Vagina (tissue), 2 donors: ENCODE data around the gene TOGARAM1. TPM values are rescaled to one million over a fixed set of nuclear protein-coding genes. Genes with fewer than 3 reads are reported as not detected.

ENCODE experiments used
- DNase-seq, 2 donors: peaks; one replicate each; pipeline ENCODE4 v3.0.0-alpha.2; 2017; ENCODE audit errors: extremely low spot score in 2 of 2
- H3K27ac ChIP-seq: fragments of 200-600 bp; sonication (generic); one replicate; pipeline ENCODE4 v1.5.1; 2019
- H3K27me3 ChIP-seq: fragments of 200-600 bp; sonication (generic); one replicate; pipeline ENCODE4 v1.5.1; 2019
- H3K36me3 ChIP-seq, 2 donors: fragments of 200-600 bp; sonication (generic); one replicate each; pipeline ENCODE4 v1.5.1; 2017 to 2019
- H3K4me1 ChIP-seq: fragments of 200-600 bp; sonication (generic); one replicate; pipeline ENCODE4 v1.5.1; 2019
- H3K4me3 ChIP-seq, 2 donors: fragments of 200-600 bp; sonication (generic); 1 replicate in 1 of 2; 2 replicates in 1 of 2; pipeline ENCODE4 v1.5.1; 2016 to 2019
- H3K9me3 ChIP-seq: fragments of 200-600 bp; sonication (generic); one replicate; pipeline ENCODE4 v1.5.1; 2019
- POLR2A ChIP-seq, 2 donors: fragments of 450-650 bp; IDR thresholded peaks; one replicate each; pipeline ENCODE4 v1.6.1; 2017; ENCODE audit warnings: antibody characterized with exemption in 2 of 2, mild to moderate bottlenecking in 2 of 2, moderate library complexity in 2 of 2
- POLR2AphosphoS5 ChIP-seq, 2 donors: sonication (generic); formaldehyde crosslinking; IDR thresholded peaks; one replicate each; pipeline ENCODE4 v1.9.0; 2017; ENCODE audit warnings: antibody characterized with exemption in 2 of 2, mild to moderate bottlenecking in 2 of 2, low read depth in 1 of 2; ENCODE audit not compliant: insufficient read depth in 1 of 2
- intact Hi-C: fragments of 100-400 bp; cut with DNase I; formaldehyde crosslinking; loops from one replicate; pipeline ENCODE4 v1.15.1; 2023
- total RNA-seq: library from RNA; depleted of rRNA; stranded (reverse); fragments of >200 nt; gene quantifications from one replicate; pipeline ENCODE4 v1.2.3, GENCODE V29; 2016
- TF ChIP-seq, protein P1 (sequence below), 3 experiments: fragments of 450-650 bp in 2 of 3; fragments of 200-600 bp in 1 of 3; sonication (generic) in 1 of 3; IDR thresholded peaks; one replicate each; pipeline ENCODE4 v1.5.1; 2017 to 2019; ENCODE audit warnings: antibody characterized with exemption in 3 of 3, mild to moderate bottlenecking in 2 of 3, moderate library complexity in 2 of 3

TOGARAM1 gene
- total RNA-seq, 1 donor from 2014 or later: 13.0 TPM

- H3K27me3 ChIP-seq: no peaks in the 10 kb centered on the region
- H3K4me3 ChIP-seq: no peak overlapping the region
- H3K4me1 ChIP-seq: peaks cover 14% of the 10 kb centered on the region
- intact Hi-C loops: no loop called here
- no peaks in the 10 kb centered on the region for H3K9me3 ChIP-seq
- no peaks in the 10 kb centered on the region for H3K36me3 ChIP-seq
- no peak for DNase-seq
- H3K27ac ChIP-seq: no peak overlapping the region
- TF ChIP-seq POLR2A (IDR thresholded peaks at IDR 0.05) (no peak), POLR2AphosphoS5 (IDR thresholded peaks at IDR 0.05; ENCODE audit: insufficient read depth in 1 of 2, low read depth in 1 of 2) (no peak)
- TF ChIP-seq, protein P1, sequence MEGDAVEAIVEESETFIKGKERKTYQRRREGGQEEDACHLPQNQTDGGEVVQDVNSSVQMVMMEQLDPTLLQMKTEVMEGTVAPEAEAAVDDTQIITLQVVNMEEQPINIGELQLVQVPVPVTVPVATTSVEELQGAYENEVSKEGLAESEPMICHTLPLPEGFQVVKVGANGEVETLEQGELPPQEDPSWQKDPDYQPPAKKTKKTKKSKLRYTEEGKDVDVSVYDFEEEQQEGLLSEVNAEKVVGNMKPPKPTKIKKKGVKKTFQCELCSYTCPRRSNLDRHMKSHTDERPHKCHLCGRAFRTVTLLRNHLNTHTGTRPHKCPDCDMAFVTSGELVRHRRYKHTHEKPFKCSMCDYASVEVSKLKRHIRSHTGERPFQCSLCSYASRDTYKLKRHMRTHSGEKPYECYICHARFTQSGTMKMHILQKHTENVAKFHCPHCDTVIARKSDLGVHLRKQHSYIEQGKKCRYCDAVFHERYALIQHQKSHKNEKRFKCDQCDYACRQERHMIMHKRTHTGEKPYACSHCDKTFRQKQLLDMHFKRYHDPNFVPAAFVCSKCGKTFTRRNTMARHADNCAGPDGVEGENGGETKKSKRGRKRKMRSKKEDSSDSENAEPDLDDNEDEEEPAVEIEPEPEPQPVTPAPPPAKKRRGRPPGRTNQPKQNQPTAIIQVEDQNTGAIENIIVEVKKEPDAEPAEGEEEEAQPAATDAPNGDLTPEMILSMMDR (IDR thresholded peaks at IDR 0.05): no peak
Observed at GRCh38 chr14:44979740-44980356, 17.9 kb downstream of the TOGARAM1 start.

DNA sequence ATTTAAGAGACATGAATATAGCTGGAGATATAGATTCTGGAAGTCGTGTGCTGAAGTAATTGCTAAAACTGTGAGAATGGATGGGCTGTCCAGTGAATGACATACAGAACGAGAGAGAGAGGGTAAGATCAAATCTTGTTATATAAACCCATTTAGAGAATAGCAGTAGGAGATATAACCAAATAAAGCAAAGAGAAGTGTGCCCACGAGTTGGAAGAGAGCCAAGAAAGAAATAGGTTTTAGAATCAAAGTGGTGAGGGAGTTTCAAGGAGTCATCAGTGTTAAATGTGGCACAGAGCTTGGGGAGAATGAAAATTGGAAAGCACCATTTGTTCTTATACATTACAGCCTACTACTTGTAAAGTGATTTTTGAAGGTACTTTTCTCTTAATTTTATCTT is 19.2 kb downstream of the TOGARAM1 start:
- no peak overlapping the region for H3K27ac ChIP-seq
- intact Hi-C loops: no loop called here
- no peak overlapping the region for H3K4me3 ChIP-seq
- no peak for TF ChIP-seq POLR2A (IDR thresholded peaks at IDR 0.05)
- no peak for TF ChIP-seq POLR2AphosphoS5 (IDR thresholded peaks at IDR 0.05; ENCODE audit: insufficient read depth in 1 of 2, low read depth in 1 of 2)
- TF ChIP-seq, protein P1 (IDR thresholded peaks at IDR 0.05): no peak
- no peaks in the 10 kb centered on the region for H3K27me3 ChIP-seq
- no peaks in the 10 kb centered on the region for H3K9me3 ChIP-seq
- no peaks in the 10 kb centered on the region for H3K36me3 ChIP-seq
- H3K4me1 ChIP-seq: peaks cover 14% of the 10 kb centered on the region
- DNase-seq: no peak

DNA sequence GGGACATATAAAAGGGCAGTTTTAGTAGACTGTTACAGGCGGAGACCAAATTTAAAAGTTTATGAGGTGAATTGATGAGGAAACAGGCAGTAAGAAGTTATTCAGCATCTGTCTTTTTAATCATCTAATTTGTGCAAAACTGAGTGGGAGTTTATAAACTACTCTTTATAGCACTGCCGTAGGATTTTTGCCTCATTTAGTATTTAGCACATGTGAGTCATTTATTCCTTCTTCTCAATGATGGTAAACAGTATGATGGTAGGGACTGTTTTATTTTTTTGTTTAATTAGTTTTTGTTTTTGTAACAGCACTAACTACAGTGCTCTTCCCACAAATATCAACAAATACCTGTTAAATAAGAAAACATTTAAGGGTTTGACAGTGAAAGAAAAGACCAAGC is 20.6 kb downstream of the TOGARAM1 start:
- Histone ChIP-seq H3K4me1 (peaks cover 14% of the 10 kb centered on the region), H3K9me3 (no peaks in the 10 kb centered on the region), H3K27ac (no peak overlapping the region), H3K4me3 (no peak overlapping the region), H3K27me3 (no peaks in the 10 kb centered on the region), H3K36me3 (no peaks in the 10 kb centered on the region)
- intact Hi-C loops: no loop called here
- TF ChIP-seq POLR2AphosphoS5 (IDR thresholded peaks at IDR 0.05; ENCODE audit: insufficient read depth in 1 of 2, low read depth in 1 of 2) (no peak), POLR2A (IDR thresholded peaks at IDR 0.05) (no peak)
- TF ChIP-seq, protein P1 (IDR thresholded peaks at IDR 0.05): no peak
- no peak for DNase-seq

GRCh38 chr14:44988694-44989093 is 26.7 kb downstream of the TOGARAM1 start:
- TF ChIP-seq POLR2A (IDR thresholded peaks at IDR 0.05): no peak
- no peak for TF ChIP-seq POLR2AphosphoS5 (IDR thresholded peaks at IDR 0.05; ENCODE audit: insufficient read depth in 1 of 2, low read depth in 1 of 2)
- TF ChIP-seq, protein P1 (IDR thresholded peaks at IDR 0.05): no peak
- Histone ChIP-seq H3K27ac (no peak overlapping the region), H3K4me3 (no peak overlapping the region), H3K4me1 (peaks cover 6% of the 10 kb centered on the region), H3K9me3 (no peaks in the 10 kb centered on the region), H3K27me3 (no peaks in the 10 kb centered on the region), H3K36me3 (no peaks in the 10 kb centered on the region)
- DNase-seq: no peak
- intact Hi-C loops: no loop called here
